Left forelimb (tissue), 1 donor: ENCODE measurements around the gene DAG1.

ENCODE experiments used
- DNase-seq: peaks from one replicate; pipeline ENCODE4 v3.0.0-alpha.2; 2018; ENCODE audit warnings: low spot score

The DAG1 gene

GRCh38 chr3:49518441-49518840 is 48.4 kb downstream of the DAG1 start:
- no peak for DNase-seq

- DNase-seq: no peak
Measured at GRCh38 chr3:49519296-49519695, 49.2 kb downstream of the DAG1 start.

DNA sequence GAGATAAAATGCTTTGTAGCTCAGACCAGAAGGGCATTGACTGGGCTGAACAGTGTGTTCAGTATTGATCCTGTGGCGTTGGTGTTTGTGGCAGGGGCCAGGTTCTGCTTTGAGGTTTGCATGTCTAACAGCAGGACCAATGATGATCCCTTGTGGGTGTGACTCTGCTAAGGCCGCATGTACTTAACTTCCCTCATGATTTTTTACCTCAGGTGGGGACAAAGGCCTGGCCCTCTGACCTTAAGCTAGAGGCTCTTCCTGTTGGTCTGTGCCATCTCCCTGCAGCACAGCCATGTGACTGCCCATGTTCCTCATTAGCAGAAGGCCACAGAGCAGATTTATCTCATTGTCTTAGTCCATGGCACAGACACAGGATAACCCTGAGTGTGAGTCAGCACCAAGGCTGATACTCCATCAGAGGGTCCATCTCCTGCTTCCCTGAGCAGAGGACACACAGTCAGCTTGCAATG is 49.9 kb downstream of the DAG1 start:
- no peak for DNase-seq

GRCh38 chr3:49523756-49524747 is 54.0 kb downstream of the DAG1 start:
- DNase-seq: no peak

DNA sequence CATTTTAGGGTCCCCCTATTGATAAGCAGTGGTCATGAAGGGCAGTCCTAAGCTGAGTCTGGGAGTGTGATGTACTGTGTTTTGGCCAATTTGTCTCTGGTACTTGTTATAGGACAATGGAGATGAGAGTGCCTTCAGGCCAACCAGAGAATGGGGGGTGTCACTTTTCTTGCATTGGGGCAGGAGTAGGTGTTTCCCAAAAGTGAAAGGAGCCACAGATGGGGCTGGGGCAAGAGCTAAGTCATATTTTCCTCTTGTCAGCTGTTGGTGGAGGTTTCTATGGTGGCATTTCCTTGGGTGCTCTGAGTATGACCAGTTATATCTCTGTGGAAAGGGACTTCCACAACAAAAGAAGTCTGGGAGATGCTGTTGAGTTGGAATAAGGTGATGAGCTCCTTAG is 59.5 kb downstream of the DAG1 start:
- no peak for DNase-seq

DNA sequence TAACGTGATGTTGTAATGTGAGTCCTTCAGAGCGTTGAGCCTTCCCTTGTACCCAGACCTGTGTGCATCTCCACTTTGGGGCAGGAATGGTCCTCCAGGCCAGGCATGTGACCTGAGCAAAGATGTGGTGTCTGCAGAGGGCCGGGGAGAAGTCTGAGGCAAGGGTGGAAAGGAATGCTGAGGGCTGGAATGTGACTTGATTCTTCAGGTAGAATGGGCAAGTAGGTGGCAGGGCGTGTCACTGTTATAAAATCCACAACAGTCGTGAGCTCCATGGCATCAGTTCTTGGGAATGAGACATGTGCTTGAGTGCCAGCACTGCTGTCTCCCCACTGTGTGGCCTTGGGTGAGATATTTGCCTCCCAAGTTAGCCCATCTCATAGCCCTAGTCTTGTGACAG is 60.2 kb downstream of the DAG1 start:
- DNase-seq: no peak

DNA sequence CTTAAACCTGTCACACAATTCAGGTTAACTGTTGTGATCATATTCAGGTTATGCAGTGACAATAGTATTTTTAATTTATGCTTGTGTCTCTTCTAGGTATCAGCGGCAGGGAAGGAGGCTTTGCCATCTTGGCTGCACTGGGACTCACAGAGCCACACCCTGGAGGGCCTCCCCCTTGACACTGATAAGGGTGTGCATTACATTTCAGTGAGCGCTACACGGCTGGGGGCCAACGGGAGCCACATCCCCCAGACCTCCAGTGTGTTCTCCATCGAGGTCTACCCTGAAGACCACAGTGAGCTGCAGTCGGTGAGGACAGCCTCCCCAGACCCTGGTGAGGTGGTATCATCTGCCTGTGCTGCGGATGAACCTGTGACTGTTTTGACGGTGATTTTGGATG is 60.6 kb downstream of the DAG1 start:
- no peak for DNase-seq

DNA sequence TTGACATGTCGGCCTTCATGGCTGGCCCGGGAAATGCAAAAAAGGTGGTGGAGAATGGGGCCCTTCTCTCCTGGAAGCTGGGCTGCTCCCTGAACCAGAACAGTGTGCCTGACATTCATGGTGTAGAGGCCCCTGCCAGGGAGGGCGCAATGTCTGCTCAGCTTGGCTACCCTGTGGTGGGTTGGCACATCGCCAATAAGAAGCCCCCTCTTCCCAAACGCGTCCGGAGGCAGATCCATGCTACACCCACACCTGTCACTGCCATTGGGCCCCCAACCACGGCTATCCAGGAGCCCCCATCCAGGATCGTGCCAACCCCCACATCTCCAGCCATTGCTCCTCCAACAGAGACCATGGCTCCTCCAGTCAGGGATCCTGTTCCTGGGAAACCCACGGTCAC is 61.2 kb downstream of the DAG1 start:
- DNase-seq: no peak

DNA sequence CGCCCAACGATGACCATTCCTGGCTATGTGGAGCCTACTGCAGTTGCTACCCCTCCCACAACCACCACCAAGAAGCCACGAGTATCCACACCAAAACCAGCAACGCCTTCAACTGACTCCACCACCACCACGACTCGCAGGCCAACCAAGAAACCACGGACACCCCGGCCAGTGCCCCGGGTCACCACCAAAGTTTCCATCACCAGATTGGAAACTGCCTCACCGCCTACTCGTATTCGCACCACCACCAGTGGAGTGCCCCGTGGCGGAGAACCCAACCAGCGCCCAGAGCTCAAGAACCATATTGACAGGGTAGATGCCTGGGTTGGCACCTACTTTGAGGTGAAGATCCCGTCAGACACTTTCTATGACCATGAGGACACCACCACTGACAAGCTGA is 61.6 kb downstream of the DAG1 start:
- DNase-seq: no peak

GRCh38 chr3:49533031-49533430 is 63.0 kb downstream of the DAG1 start:
- no peak for DNase-seq

GRCh38 chr3:49533786-49534519 is 63.9 kb downstream of the DAG1 start:
- DNase-seq: no peak

- DNase-seq: no peak
Measured at GRCh38 chr3:49534581-49535441, 64.7 kb downstream of the DAG1 start.

DNA sequence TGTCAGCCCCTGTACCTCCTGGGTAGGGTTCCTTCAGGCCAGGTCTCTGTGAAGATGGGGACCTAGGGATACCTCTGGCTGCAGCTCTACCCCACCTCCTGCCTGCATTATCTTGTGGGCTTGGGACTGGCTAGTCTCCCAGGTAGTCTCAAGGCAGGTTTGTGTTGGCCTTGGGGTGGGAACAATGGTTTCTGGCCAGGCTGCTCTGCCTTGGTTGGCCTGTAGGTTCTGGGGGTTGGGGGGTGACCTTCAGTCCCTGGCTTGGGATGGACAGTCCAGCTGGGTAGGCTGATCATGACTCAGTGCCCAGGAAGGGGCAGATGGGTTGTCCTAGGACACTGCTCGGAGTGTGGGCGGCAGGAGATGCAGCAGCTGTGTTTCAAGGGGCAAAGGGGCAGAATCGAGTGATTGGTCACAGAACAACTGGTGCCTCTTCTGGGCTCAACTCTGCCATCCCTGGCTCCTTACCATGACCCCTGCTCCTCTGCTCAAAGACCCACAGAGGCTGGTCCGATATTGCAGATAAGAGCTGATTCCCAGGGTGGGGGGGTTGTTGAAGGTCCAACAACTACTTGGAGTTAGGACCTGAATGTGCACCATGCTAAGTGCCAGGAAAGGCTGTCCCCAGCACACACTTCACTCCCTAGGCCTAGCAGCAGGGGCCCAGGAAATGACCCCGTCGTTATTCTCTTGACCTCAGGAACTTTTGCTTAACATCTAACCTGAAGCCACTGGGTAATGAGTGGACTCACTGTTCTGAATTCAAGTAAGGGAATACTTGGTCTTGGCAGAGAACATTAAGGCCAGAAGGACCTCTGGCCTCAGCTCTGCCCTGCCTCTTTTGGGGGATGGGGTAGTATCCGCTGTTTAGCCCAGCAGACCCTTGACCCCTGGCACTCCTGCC is 66.2 kb downstream of the DAG1 start:
- no peak for DNase-seq

DNA sequence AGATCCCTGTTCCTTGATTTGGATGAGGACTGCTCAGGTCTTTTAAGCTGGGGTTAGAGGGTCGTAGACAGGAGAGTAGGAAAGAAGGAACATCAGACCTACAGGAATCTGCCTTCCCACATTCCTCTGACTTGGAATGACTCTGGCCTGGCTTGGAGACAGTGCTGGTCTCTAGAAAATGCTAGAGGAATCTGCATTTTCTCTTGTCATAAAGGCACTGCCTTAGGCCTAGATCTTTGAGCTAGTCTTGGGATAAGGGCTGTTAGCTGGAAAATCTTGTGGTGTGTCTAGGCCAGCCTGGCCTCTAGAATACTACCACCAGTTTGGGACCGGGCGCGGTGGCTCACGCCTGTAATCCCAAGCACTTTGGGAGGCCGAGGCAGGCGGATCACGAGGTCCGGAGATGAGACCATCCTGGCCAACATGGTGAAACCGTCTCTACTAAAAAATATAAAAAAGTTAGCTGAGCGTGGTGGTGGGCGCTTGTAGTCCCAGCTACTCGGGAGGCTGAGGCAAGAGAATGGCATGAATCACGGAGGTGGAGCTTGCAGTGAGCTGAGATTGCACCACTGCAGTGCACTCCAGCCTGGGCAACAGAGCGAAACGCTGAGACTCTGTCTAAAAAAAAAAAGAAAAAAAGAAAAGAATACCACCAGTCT is 66.9 kb downstream of the DAG1 start:
- no peak for DNase-seq

DNA sequence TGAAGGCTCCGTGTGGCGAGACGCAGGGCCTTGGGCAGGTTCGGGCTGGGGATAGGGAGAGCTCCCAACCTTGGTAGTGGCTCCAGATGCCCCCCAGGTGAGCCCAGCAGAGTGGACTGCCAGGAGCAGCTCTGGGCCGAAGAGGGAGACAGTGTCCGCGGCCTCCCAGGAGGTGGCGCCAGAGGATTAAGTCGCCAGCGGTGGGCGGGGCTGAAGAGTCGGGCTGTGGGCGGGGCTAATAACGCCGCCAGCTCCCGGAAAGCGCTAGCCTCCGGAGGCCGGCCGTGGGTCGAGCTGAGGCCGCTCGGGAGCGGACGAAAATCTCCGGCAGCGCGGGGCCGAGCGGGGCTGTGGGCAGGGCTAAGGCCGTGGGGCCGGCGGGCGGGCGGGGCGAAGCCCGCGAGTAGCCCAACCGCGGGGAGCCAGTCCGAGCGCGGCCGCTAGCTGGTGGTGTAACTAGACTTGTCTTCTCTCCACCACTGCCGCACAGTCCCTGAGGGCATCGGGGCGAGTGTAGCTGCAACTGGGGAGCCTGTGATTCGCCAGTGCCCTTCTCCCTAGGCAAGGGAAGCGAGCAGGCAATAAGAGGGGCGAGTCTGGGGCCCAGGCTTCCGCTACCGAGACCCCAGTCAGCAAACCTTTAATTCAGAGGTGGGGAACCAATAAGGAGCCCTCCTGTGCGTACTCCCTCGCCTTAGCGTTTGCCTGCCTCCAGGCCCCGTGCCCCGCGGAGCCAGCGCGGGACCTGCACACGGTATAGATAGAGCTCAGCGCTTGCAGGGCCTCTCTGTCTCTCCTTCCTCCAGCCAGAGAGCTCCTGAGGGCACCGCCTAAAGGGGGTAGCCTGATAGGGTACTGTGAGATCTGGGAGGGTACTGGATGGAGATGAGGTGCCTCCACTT is 69.8 kb downstream of the DAG1 start:
- peak; percentile 95 for DNase-seq

DNA sequence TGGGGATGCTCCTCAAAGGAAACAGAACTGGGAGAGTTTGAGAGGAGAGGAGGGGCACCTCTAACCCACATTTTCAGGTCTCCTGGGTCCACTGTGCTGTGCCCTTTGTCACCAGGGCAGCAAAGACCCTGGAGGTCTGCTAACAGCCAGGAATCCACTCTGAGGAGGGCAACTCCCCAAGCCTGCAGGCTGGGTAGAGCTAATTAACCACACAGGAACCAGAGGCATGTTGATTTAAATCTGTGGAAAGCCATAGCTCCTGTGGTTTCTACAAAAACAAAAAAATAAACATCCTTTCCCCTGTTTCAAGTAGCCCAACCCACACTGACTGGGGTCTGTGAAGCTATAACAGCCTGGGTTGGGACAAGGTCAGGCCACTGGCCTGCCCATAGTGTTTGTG is 82.0 kb downstream of the DAG1 start:
- no peak for DNase-seq

GRCh38 chr3:49553324-49553691 is 83.2 kb downstream of the DAG1 start:
- no peak for DNase-seq

GRCh38 chr3:49553692-49554632 is 83.9 kb downstream of the DAG1 start, which contains the start of gene BSN:
BSN (plus strand) TSS chr3:49554477; CDS start chr3:49554603, 126 bp downstream.
- DNase-seq: peak; percentile 95
